Measurements from ENCODE around the gene IQSEC1. TPM values are rescaled to one million over a fixed set of nuclear protein-coding genes. Genes with fewer than 3 reads are reported as not detected.

IQSEC1 gene
- total RNA-seq, 3 donors from 2014 or later: 19.8 to 42.2 (median 21.9) TPM

DNA sequence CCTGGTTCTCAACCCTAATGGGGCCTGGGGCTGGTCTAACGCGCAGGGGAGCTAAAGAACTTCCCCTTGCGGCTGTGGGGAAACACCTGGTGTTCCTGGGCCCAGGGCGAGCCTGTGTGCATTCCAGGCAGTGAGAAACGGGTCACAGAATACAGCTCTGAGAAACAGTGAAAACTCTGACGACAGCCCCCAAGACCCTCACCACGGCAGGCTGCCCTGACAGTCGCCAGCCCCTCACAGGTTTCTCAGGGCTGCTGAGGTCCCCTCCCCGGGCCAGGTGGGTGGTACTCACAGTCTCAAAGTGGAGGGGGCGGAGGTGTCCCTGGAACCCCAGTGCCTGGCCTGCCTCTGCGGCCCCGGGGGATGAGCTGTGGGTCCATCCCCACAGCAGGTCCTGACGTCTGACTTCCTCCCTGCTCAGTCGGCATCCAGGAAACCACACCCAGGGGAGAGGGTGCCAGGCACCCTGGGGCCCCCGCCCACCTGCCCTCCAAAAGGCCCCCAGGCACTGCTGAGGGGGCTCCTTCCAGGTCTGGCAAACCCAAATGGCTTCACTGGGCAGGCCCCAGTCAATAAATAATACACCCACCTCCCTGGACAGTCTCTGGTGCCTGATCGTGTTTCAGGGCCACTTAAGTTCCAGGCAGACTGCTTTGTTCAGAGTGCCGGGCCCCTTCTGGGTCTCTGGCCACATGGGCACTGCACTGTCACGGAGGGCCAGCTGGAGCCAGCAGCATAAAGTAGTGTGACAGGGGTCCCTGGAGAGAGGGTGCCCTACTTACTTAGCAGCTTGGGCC lies 57.7 kb downstream of the IQSEC1 start:
- TF ChIP-seq, protein P1, sequence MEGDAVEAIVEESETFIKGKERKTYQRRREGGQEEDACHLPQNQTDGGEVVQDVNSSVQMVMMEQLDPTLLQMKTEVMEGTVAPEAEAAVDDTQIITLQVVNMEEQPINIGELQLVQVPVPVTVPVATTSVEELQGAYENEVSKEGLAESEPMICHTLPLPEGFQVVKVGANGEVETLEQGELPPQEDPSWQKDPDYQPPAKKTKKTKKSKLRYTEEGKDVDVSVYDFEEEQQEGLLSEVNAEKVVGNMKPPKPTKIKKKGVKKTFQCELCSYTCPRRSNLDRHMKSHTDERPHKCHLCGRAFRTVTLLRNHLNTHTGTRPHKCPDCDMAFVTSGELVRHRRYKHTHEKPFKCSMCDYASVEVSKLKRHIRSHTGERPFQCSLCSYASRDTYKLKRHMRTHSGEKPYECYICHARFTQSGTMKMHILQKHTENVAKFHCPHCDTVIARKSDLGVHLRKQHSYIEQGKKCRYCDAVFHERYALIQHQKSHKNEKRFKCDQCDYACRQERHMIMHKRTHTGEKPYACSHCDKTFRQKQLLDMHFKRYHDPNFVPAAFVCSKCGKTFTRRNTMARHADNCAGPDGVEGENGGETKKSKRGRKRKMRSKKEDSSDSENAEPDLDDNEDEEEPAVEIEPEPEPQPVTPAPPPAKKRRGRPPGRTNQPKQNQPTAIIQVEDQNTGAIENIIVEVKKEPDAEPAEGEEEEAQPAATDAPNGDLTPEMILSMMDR (IDR thresholded peaks at IDR 0.05): no peak
- Histone ChIP-seq H3K36me3 (ENCODE audit: low read depth) (no peaks in the 10 kb centered on the region), H3K4me1 (ENCODE audit: low read depth) (peaks cover 14% of the 10 kb centered on the region), H3K4me3 (no peak overlapping the region), H3K9me3 (no peaks in the 10 kb centered on the region)
- ATAC-seq (peak; percentile 44), DNase-seq (peak in 2 of 3 donors; percentile 55 to 82)
- intact Hi-C loops (cut with DNase I, micrococcal nuclease): no loop called here

DNA sequence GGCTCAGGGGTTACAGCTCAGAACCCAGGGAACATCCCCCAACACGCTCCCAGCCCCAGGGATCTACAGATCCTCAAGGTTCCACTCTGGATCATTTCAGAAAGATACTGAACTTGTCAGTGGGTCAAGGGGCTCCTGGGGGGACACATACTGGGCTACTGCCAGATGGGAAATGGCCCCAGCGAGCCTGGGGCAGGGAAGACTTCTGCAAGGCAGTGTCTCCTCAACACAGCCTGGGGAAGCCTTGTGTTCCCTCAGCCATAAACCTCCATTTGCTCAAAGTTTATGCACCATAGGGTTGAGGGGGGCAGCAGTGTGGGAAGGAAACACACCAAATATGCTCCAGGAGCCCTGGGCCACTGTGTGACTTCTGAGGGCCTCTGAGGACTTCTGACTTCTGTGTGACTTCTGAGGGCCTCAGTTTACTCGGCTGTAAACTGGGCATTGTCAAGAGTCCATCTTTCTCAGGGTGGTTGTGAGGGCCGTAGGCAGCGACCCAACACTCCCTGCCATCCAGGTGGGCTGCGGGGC lies 58.4 kb downstream of the IQSEC1 start:
- H3K36me3 ChIP-seq (ENCODE audit: low read depth): no peaks in the 10 kb centered on the region
- no peak overlapping the region for H3K4me3 ChIP-seq
- TF ChIP-seq, protein P1 (IDR thresholded peaks at IDR 0.05): no peak
- intact Hi-C loops (cut with DNase I, micrococcal nuclease): no loop called here
- ATAC-seq (no peak), DNase-seq (no peak)
- no peaks in the 10 kb centered on the region for H3K9me3 ChIP-seq
- H3K4me1 ChIP-seq (ENCODE audit: low read depth): peaks cover 14% of the 10 kb centered on the region

DNA sequence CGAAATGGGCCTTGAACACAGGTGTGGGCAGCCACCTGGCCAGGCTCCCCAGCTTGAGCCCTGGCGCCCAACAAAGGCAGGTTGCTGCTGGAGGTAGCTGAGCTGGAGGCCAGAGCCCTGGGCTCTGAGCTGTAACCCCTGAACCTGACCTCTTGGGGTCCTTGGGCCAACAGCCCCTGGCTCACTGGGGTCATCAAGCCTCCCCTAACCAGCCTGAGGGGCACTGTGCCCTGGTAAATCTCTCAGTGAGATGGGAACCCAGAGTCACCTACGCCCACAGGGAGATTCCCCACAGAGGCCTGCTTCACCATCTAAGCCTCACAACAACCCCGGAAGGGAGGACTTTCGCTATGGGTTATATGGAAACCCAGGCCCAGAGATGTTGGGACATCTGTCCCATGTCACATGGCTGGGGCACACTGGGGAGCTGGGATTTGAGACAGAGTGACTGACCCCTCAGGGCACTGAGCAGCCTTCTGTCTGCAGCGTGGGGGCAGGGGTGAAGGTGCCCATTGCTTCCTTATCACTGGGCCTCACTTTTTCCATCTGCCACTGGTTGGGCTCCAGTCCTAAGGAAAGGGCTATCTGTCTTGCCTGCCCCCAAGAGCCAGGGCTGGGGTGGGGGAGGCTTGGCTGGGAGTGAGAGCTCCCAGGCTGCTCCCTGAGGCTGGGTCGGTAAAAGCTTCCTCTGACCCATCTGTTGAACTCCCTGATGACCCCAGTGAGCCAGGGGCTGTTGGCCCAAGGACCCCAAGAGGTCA lies 59.1 kb downstream of the IQSEC1 start:
- Histone ChIP-seq H3K4me1 (ENCODE audit: low read depth) (peaks cover 18% of the 10 kb centered on the region), H3K4me3 (no peak overlapping the region), H3K36me3 (ENCODE audit: low read depth) (no peaks in the 10 kb centered on the region), H3K9me3 (no peaks in the 10 kb centered on the region)
- ATAC-seq (no peak), DNase-seq (peak in 1 of 3 donors; percentile 59)
- intact Hi-C loops (cut with DNase I, micrococcal nuclease): no loop called here
- TF ChIP-seq, protein P1 (IDR thresholded peaks at IDR 0.05): no peak

GRCh38 chr3:13013566-13013965 lies 59.7 kb downstream of the IQSEC1 start:
- intact Hi-C loops (cut with DNase I, micrococcal nuclease): no loop called here
- Histone ChIP-seq H3K4me1 (ENCODE audit: low read depth) (peaks cover 23% of the 10 kb centered on the region), H3K36me3 (ENCODE audit: low read depth) (no peaks in the 10 kb centered on the region), H3K9me3 (no peaks in the 10 kb centered on the region), H3K4me3 (no peak overlapping the region)
- TF ChIP-seq, protein P1 (IDR thresholded peaks at IDR 0.05): no peak
- ATAC-seq (no peak), DNase-seq (no peak)

- Histone ChIP-seq H3K4me1 (ENCODE audit: low read depth) (peaks cover 25% of the 10 kb centered on the region), H3K4me3 (no peak overlapping the region), H3K36me3 (ENCODE audit: low read depth) (no peaks in the 10 kb centered on the region), H3K9me3 (no peaks in the 10 kb centered on the region)
- DNase-seq (peak in 1 of 3 donors; percentile 64), ATAC-seq (no peak)
- intact Hi-C loops (cut with DNase I, micrococcal nuclease): no loop called here
- TF ChIP-seq, protein P1 (IDR thresholded peaks at IDR 0.05): no peak
Observed at GRCh38 chr3:13013151-13013561, 60.1 kb downstream of the IQSEC1 start.
